ENCODE data around the gene RAB13.

GRCh38 chr1:153936011-153936802 is 49.9 kb downstream of the RAB13 start:
- TF ChIP-seq CTCF (conservative IDR thresholded peaks at IDR 0.05; ENCODE audit: low read depth, low read length), result no peak
- no peak for TF ChIP-seq POLR2A (IDR thresholded peaks at IDR 0.05; ENCODE audit: low read depth, low read length)
- no peak for TF ChIP-seq MAFK (IDR thresholded peaks at IDR 0.05; ENCODE audit: low read depth, low read length)
- TF ChIP-seq CEBPB (IDR thresholded peaks at IDR 0.05; ENCODE audit: low read depth, low read length), result no peak
- no peak for TF ChIP-seq MAZ (IDR thresholded peaks at IDR 0.05; ENCODE audit: borderline replicate concordance, low read depth, low read length)
- no peak for TF ChIP-seq BHLHE40 (IDR thresholded peaks at IDR 0.05; ENCODE audit: low read depth, low read length)
- no peak for TF ChIP-seq ELK1 (IDR thresholded peaks at IDR 0.05; ENCODE audit: borderline replicate concordance, low read depth, low read length)
- no peak for TF ChIP-seq USF2 (IDR thresholded peaks at IDR 0.05; ENCODE audit: low read depth, low read length)
